CD4-positive, alpha-beta T cell (primary cell): ENCODE data around the gene CCDC120. TPM values are rescaled to one million over a fixed set of nuclear protein-coding genes. Genes with fewer than 3 reads are reported as not detected.

Experiments used
- ATAC-seq: fragments of 200-7000 bp; cut with Tn5 transposase; one replicate; pipeline ENCODE4 v1.10.0; 2022; ENCODE audit warnings: mild to moderate bottlenecking; ENCODE audit not compliant: poor library complexity
- CTCF ChIA-PET: fragments of 350-600 bp; sonication (Branson Sonifier 250); formaldehyde crosslinking; loops from one replicate; lab custom pipeline; 2021; ENCODE audit warnings: antibody characterized with exemption, inconsistent platforms; lab: Charles Lee
- POLR2A ChIA-PET: fragments of 350-600 bp; sonication (Branson Sonifier 250); formaldehyde crosslinking; loops from one replicate; lab custom pipeline; 2021; ENCODE audit warnings: antibody characterized with exemption, inconsistent platforms; lab: Charles Lee
- DNase-seq, 14 experiments: peaks; one replicate each; pipeline ENCODE4 v3.0.0-alpha.2; 2013 to 2020; ENCODE audit warnings: mixed read lengths in 2 of 14
- H3K27ac ChIP-seq, 2 donors: one replicate each; pipeline versions ENCODE4 v1.5.1 to v1.7.0; 2013; ENCODE audit warnings: low read length in 2 of 2, low read depth in 1 of 2, mild to moderate bottlenecking in 1 of 2
- H3K27me3 ChIP-seq, 2 experiments: 1 replicate in 1 of 2; 2 replicates in 1 of 2; pipeline versions ENCODE4 v1.6.1 to v1.7.0; 2013; ENCODE audit warnings: low read length in 2 of 2, control low read depth in 1 of 2, mild to moderate bottlenecking in 1 of 2, moderate library complexity in 1 of 2; ENCODE audit not compliant: insufficient read depth in 2 of 2, control insufficient read depth in 1 of 2
- H3K36me3 ChIP-seq: one replicate; pipeline ENCODE4 v1.6.1; 2013; ENCODE audit warnings: low read length, control low read depth; ENCODE audit not compliant: insufficient read depth
- H3K4me1 ChIP-seq: one replicate; pipeline ENCODE4 v1.6.1; 2013; ENCODE audit warnings: low read length, control low read depth; ENCODE audit not compliant: insufficient read depth
- H3K4me3 ChIP-seq: one replicate; pipeline ENCODE4 v1.5.1; 2013; ENCODE audit warnings: mild to moderate bottlenecking, low read length, moderate library complexity
- H3K9me3 ChIP-seq, 2 experiments: 1 replicate in 1 of 2; 2 replicates in 1 of 2; pipeline versions ENCODE4 v1.6.1 to v1.7.0; 2013; ENCODE audit warnings: low read length in 2 of 2, mild to moderate bottlenecking in 2 of 2, control low read depth in 1 of 2, moderate library complexity in 1 of 2; ENCODE audit not compliant: control insufficient read depth in 1 of 2, insufficient read depth in 1 of 2
- H3K27ac Mint-ChIP-seq: one replicate; pipeline ENCODE4 v1.8.0; 2020; ENCODE audit warnings: mixed read lengths
- H3K27me3 Mint-ChIP-seq: one replicate; pipeline ENCODE4 v1.8.0; 2021; ENCODE audit warnings: mixed read lengths
- H3K36me3 Mint-ChIP-seq: one replicate; pipeline ENCODE4 v1.8.0; 2021; ENCODE audit warnings: low read depth, mixed read lengths
- H3K4me1 Mint-ChIP-seq: one replicate; pipeline ENCODE4 v1.8.0; 2021; ENCODE audit warnings: low read depth, mixed read lengths
- H3K4me3 Mint-ChIP-seq: one replicate; pipeline ENCODE4 v1.8.0; 2020; ENCODE audit warnings: mild to moderate bottlenecking, mixed read lengths
- H3K9me3 Mint-ChIP-seq: one replicate; pipeline ENCODE4 v1.8.0; 2020; ENCODE audit warnings: mixed read lengths
- intact Hi-C, 2 experiments: fragments of 100-400 bp; cut with DNase I in 1 of 2; cut with micrococcal nuclease in 1 of 2; formaldehyde crosslinking; loops; one replicate each; pipeline versions ENCODE4 v1.15.1 to v1.9.0; 2023 to 2025; cut with DNase I, micrococcal nuclease
- total RNA-seq, 174 experiments: library from RNA in 2 of 174; stranded (reverse) in 2 of 174; gene quantifications; one replicate each; pipeline ENCODE4 v1.2.3 and lab custom pipeline; 2021 to 2026
- TF ChIP-seq, protein P1 (sequence below): fragments of 200-600 bp; IDR thresholded peaks from one replicate; pipeline ENCODE4 v1.8.0; 2022; ENCODE audit warnings: antibody characterized with exemption, mild to moderate bottlenecking

Gene CCDC120
- total RNA-seq, 2 experiments from 2014 or later: 11.5 to 12.2 TPM

GRCh38 chrX:49069038-49069437, 10.2 kb downstream of the CCDC120 start:
- H3K36me3 Mint-ChIP-seq: peaks cover 18% of the 10 kb centered on the region
- ATAC-seq: no peak
- no peaks in the 10 kb centered on the region for H3K9me3 ChIP-seq
- CTCF ChIA-PET: no interaction called here
- H3K36me3 ChIP-seq: no peaks in the 10 kb centered on the region
- no peaks in the 10 kb centered on the region for H3K27me3 Mint-ChIP-seq
- no peak overlapping the region for H3K4me3 ChIP-seq
- H3K27ac ChIP-seq: no peak overlapping the region
- peaks cover 13% of the 10 kb centered on the region for H3K4me1 Mint-ChIP-seq
- intact Hi-C loops: no loop called here
- no peak for DNase-seq
- POLR2A ChIA-PET: no interaction called here
- no peaks in the 10 kb centered on the region for H3K27me3 ChIP-seq
- no peak overlapping the region for H3K4me3 Mint-ChIP-seq
- H3K27ac Mint-ChIP-seq: no peak overlapping the region
- H3K4me1 ChIP-seq: peaks cover 14% of the 10 kb centered on the region
- no peaks in the 10 kb centered on the region for H3K9me3 Mint-ChIP-seq
- TF ChIP-seq, protein P1, sequence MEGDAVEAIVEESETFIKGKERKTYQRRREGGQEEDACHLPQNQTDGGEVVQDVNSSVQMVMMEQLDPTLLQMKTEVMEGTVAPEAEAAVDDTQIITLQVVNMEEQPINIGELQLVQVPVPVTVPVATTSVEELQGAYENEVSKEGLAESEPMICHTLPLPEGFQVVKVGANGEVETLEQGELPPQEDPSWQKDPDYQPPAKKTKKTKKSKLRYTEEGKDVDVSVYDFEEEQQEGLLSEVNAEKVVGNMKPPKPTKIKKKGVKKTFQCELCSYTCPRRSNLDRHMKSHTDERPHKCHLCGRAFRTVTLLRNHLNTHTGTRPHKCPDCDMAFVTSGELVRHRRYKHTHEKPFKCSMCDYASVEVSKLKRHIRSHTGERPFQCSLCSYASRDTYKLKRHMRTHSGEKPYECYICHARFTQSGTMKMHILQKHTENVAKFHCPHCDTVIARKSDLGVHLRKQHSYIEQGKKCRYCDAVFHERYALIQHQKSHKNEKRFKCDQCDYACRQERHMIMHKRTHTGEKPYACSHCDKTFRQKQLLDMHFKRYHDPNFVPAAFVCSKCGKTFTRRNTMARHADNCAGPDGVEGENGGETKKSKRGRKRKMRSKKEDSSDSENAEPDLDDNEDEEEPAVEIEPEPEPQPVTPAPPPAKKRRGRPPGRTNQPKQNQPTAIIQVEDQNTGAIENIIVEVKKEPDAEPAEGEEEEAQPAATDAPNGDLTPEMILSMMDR: no peak

DNA sequence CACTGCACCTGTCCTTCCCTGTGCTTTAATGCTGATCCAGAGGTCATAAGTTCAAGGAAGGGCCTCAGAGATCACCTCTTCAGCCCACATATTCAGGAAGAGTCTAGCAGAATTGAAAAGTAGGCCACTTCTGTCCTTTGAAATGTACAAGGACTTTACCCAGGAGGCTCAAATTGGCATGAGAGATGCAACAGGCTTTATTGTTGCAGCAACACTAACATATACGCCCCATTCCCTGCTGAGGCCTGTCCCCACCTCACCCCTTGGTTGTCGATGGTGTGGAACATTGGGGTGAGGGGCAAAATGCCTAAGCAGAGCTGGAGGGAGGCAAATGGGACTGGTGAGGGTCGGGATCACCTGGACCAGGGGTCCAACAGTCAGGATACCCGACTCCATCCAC, 12.2 kb downstream of the CCDC120 start:
- Histone ChIP-seq H3K4me3 (no peak overlapping the region), H3K9me3 (no peaks in the 10 kb centered on the region), H3K36me3 (peaks cover 6% of the 10 kb centered on the region), H3K27ac (no peak overlapping the region), H3K27me3 (no peaks in the 10 kb centered on the region), H3K4me1 (peaks cover 20% of the 10 kb centered on the region)
- CTCF ChIA-PET: interaction anchor here (0.6 kb wide), 1 partner anchor 13 kb away, joined by 3 read pairs; no protein-coding TSS in a partner anchor
- Mint-ChIP-seq H3K4me3 (peak overlapping the region; percentile 11), H3K27ac (no peak overlapping the region), H3K27me3 (no peaks in the 10 kb centered on the region), H3K36me3 (peaks cover 16% of the 10 kb centered on the region), H3K4me1 (peaks cover 15% of the 10 kb centered on the region), H3K9me3 (no peaks in the 10 kb centered on the region)
- intact Hi-C loops: no loop called here
- POLR2A ChIA-PET: no interaction called here
- ATAC-seq (no peak), DNase-seq (no peak)
- TF ChIP-seq, protein P1: no peak

DNA sequence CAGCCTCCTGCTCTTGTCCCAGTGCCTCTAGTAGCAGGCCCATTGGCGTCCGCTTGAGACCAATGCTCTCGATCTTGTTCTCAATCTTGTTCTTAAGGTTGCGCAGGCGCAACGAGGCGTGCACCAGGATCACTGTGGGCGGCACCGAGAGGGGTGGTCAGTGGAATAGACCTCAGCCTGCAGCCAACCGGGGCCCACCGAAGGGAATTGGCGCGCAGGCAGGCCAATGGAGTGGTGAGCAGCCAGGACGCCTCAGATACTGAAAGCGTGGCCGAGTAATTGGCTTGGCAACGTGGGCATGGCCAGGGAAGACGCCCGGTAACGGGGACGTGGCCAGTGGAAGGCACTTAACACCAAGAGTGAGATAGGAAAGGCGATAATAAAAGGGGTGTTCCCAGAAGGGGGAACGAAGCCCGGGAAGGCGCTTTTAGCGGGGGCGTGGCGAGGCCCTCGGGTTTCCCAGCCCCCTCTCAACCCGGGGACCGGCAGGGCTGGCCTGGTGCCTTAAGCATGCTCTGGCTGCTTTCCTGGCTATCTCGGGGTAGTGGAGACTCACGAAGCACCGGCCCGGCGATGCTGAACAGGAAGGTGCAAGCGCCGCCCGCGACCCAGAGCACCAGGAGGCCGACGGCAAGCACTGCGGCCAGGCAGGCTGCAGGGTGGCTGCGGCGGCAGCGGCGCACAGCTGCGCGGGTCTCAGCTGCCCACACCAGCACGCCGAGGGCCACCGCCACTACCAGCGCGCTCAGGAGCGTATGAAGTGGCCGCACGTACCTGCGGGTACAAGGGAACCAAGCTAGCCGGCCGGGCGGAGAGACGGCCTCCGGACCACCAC, 13.3 kb downstream of the CCDC120 start:
- POLR2A ChIA-PET: no interaction called here
- Histone ChIP-seq H3K36me3 (peaks cover 13% of the 10 kb centered on the region), H3K27me3 (no peaks in the 10 kb centered on the region), H3K27ac (no peak overlapping the region), H3K9me3 (no peaks in the 10 kb centered on the region), H3K4me3 (no peak overlapping the region), H3K4me1 (peaks cover 20% of the 10 kb centered on the region)
- DNase-seq (no peak), ATAC-seq (no peak)
- peaks cover 15% of the 10 kb centered on the region for H3K4me1 Mint-ChIP-seq
- CTCF ChIA-PET: no interaction called here
- no peaks in the 10 kb centered on the region for H3K27me3 Mint-ChIP-seq
- H3K27ac Mint-ChIP-seq: peak overlapping the region; percentile 17
- TF ChIP-seq, protein P1: no peak
- peak overlapping the region; percentile 15 for H3K4me3 Mint-ChIP-seq
- H3K9me3 Mint-ChIP-seq: no peaks in the 10 kb centered on the region
- peaks cover 14% of the 10 kb centered on the region for H3K36me3 Mint-ChIP-seq
- intact Hi-C loops: no loop called here
